Esophagus muscularis mucosa (tissue), 4 donors: ENCODE data around the gene CACNA1G. TPM values are rescaled to one million over a fixed set of nuclear protein-coding genes. Genes with fewer than 3 reads are reported as not detected.

Source experiments
- DNase-seq: peaks from one replicate; pipeline ENCODE4 v3.0.0-alpha.2; 2017; ENCODE audit errors: extremely low spot score
- H3K27ac ChIP-seq, 4 donors: fragments of 200-600 bp; sonication (generic); replicated peaks in 1 of 4; 1 replicate in 3 of 4; 2 replicates in 1 of 4; pipeline ENCODE4 v1.5.1; 2016 to 2019; ENCODE audit warnings: mild to moderate bottlenecking in 1 of 4
- H3K27me3 ChIP-seq, 4 donors: fragments of 200-600 bp; sonication (generic); one replicate each; pipeline versions ENCODE4 v1.5.1 to v1.6.0; 2016 to 2019
- H3K36me3 ChIP-seq, 4 donors: fragments of 200-600 bp; sonication (generic); one replicate each; pipeline ENCODE4 v1.5.1; 2016 to 2019
- H3K4me1 ChIP-seq, 4 donors: fragments of 200-600 bp; sonication (generic); one replicate each; pipeline ENCODE4 v1.5.1; 2016 to 2019
- H3K4me3 ChIP-seq, 4 donors: fragments of 200-600 bp; sonication (generic); 1 replicate in 2 of 4; 2 replicates in 2 of 4; pipeline ENCODE4 v1.5.1; 2016 to 2019; ENCODE audit warnings: mild to moderate bottlenecking in 4 of 4, moderate library complexity in 1 of 4
- H3K9me3 ChIP-seq, 4 donors: fragments of 200-600 bp; sonication (generic); 1 replicate in 3 of 4; 2 replicates in 1 of 4; pipeline ENCODE4 v1.5.1; 2016 to 2019
- CTCF ChIP-seq, 3 experiments: fragments of 200-600 bp in 2 of 3; fragments of 450-650 bp in 1 of 3; sonication (generic) in 2 of 3; IDR thresholded peaks; one replicate each; pipeline ENCODE4 v1.5.1; 2017 to 2019; ENCODE audit warnings: antibody characterized with exemption in 3 of 3, mild to moderate bottlenecking in 2 of 3, moderate library complexity in 1 of 3
- EP300 ChIP-seq: sonication (generic); formaldehyde crosslinking; IDR thresholded peaks from one replicate; pipeline ENCODE4 v1.6.1; 2017; ENCODE audit warnings: antibody characterized with exemption
- POLR2A ChIP-seq: fragments of 450-650 bp; IDR thresholded peaks from one replicate; pipeline ENCODE4 v1.6.1; 2017; ENCODE audit warnings: antibody characterized with exemption, moderate library complexity, mild to moderate bottlenecking, low read depth
- POLR2AphosphoS5 ChIP-seq, 2 donors: sonication (generic); formaldehyde crosslinking; IDR thresholded peaks; one replicate each; pipeline ENCODE4 v1.6.1; 2017; ENCODE audit warnings: antibody characterized with exemption in 2 of 2
- WGBS: methylation state at CpG from one replicate; pipeline ENCODE4 v1.1.5; 2018; 5-methylcytosine and 5-hydroxymethylcytosine counted together
- intact Hi-C: fragments of 100-400 bp; cut with DNase I; formaldehyde crosslinking; loops from one replicate; pipeline ENCODE4 v1.15.1; 2023
- total RNA-seq, 4 donors: library from RNA; depleted of rRNA; stranded (reverse); fragments of >200 nt; gene quantifications; one replicate each; pipeline versions ENCODE4 v1.1.0 to v1.2.1, GENCODE V29; 2016

The CACNA1G gene
- total RNA-seq, 4 donors from 2014 or later: 0.39 to 0.63 (median 0.50) TPM; not detected in 1

- Histone ChIP-seq H3K4me1 (peaks cover 15 to 37% (median 34%) of the 10 kb centered on the region in 4 donors), H3K27me3 (peaks cover 0 to 21% (median under 1%) of the 10 kb centered on the region in 4 donors), H3K9me3 (no peaks in the 10 kb centered on the region), H3K4me3 (no peak overlapping the region), H3K36me3 (no peaks in the 10 kb centered on the region), H3K27ac (no peak overlapping the region)
- DNase-seq: no peak
- intact Hi-C loops: no loop called here
- 74% methylated on average over 12 of the region's 12 CpGs for WGBS
- TF ChIP-seq POLR2AphosphoS5 (IDR thresholded peaks at IDR 0.05) (peak in 1 of 2 donors; percentile 10), EP300 (no peak)
These were observed 80.3 kb downstream of the CACNA1G start for GRCh38 chr17:50640686-50641351.

- intact Hi-C loops: no loop called here
- 84% methylated on average over 3 of the region's 3 CpGs for WGBS
- no peaks in the 10 kb centered on the region for H3K36me3 ChIP-seq
- no peak overlapping the region for H3K27ac ChIP-seq
- no peak for DNase-seq
- no peaks in the 10 kb centered on the region for H3K9me3 ChIP-seq
- H3K4me1 ChIP-seq: peaks cover 15 to 37% (median 34%) of the 10 kb centered on the region in 4 donors
- peaks cover 0 to 15% (median 0%) of the 10 kb centered on the region in 4 donors for H3K27me3 ChIP-seq
- no peak overlapping the region for H3K4me3 ChIP-seq
- TF ChIP-seq CTCF (IDR thresholded peaks at IDR 0.05) (no peak), POLR2AphosphoS5 (IDR thresholded peaks at IDR 0.05) (no peak), POLR2A (no peak), EP300 (no peak)
These were observed 80.8 kb downstream of the CACNA1G start for GRCh38 chr17:50641357-50641756.

- peaks cover 0 to 7% (median 0%) of the 10 kb centered on the region in 4 donors for H3K27me3 ChIP-seq
These were observed 81.7 kb downstream of the CACNA1G start for GRCh38 chr17:50642071-50642721.

GRCh38 chr17:50642722-50643656 is 82.5 kb downstream of the CACNA1G start:
- TF ChIP-seq POLR2AphosphoS5 (IDR thresholded peaks at IDR 0.05) (no peak), EP300 (no peak), CTCF (IDR thresholded peaks at IDR 0.05) (no peak), POLR2A (no peak)
- 96% methylated on average over 5 of the region's 10 CpGs for WGBS
- intact Hi-C loops: no loop called here
- Histone ChIP-seq H3K9me3 (no peaks in the 10 kb centered on the region), H3K27ac (no peak overlapping the region), H3K27me3 (peaks cover 0 to under 1% (median 0%) of the 10 kb centered on the region in 4 donors), H3K4me1 (peaks cover 15 to 37% (median 34%) of the 10 kb centered on the region in 4 donors), H3K36me3 (no peaks in the 10 kb centered on the region), H3K4me3 (no peak overlapping the region)
- DNase-seq: no peak

More at GRCh38 chr17:50642071-50642721, 81.7 kb downstream of the CACNA1G start:
- Histone ChIP-seq H3K4me1 (peaks cover 15 to 37% (median 34%) of the 10 kb centered on the region in 4 donors), H3K36me3 (no peaks in the 10 kb centered on the region), H3K4me3 (no peak overlapping the region), H3K9me3 (no peaks in the 10 kb centered on the region), H3K27ac (no peak overlapping the region)
- intact Hi-C loops: no loop called here
- no peak for TF ChIP-seq CTCF (IDR thresholded peaks at IDR 0.05)
- no peak for TF ChIP-seq POLR2AphosphoS5 (IDR thresholded peaks at IDR 0.05)
- TF ChIP-seq POLR2A: no peak
- no peak for TF ChIP-seq EP300
- WGBS: 92% methylated on average over 14 of the region's 15 CpGs
- DNase-seq: no peak
